Right cardiac atrium (tissue), 5 donors: ENCODE measurements around the gene JAKMIP2. TPM values are rescaled to one million over a fixed set of nuclear protein-coding genes. Genes with fewer than 3 reads are reported as not detected.
"Not testable (repeated sequence)": the region's sequence is repeated elsewhere in the genome, so short reads cannot be mapped to it uniquely, and the experiment has no call there.

Experiments used
- ATAC-seq, 2 donors: fragments of 200-7000 bp; cut with Tn5 transposase; one replicate each; pipeline versions ENCODE4 v1.8.0 to v1.9.1; 2020; ENCODE audit warnings: moderate library complexity in 2 of 2, mild to moderate bottlenecking in 1 of 2
- DNase-seq, 3 donors: peaks; one replicate each; pipeline ENCODE4 v3.0.0-alpha.2; 2020
- H3K27ac ChIP-seq: one replicate; pipeline ENCODE4 v1.5.1; 2013; ENCODE audit warnings: mild to moderate bottlenecking, low read length, control low read depth, moderate library complexity
- H3K27me3 ChIP-seq: one replicate; pipeline ENCODE4 v1.6.1; 2013; ENCODE audit not compliant: control insufficient read depth, insufficient read depth
- H3K4me1 ChIP-seq: one replicate; pipeline ENCODE4 v1.6.1; 2013; ENCODE audit warnings: low read length; ENCODE audit not compliant: control insufficient read depth, insufficient read depth
- H3K4me3 ChIP-seq: one replicate; pipeline ENCODE4 v1.5.1; 2013; ENCODE audit warnings: low read length, control low read depth
- H3K9me3 ChIP-seq: one replicate; pipeline ENCODE4 v1.6.1; 2013; ENCODE audit warnings: low read length; ENCODE audit not compliant: control insufficient read depth
- WGBS: extraction: QIAGEN DNeasy Blood & Tissue Kit; methylation state at CpG from one replicate; pipeline ENCODE4 v1.1.7; 2013; 5-methylcytosine and 5-hydroxymethylcytosine counted together
- intact Hi-C, 4 donors: fragments of 100-400 bp; cut with DNase I; formaldehyde crosslinking; loops; one replicate each; pipeline versions ENCODE4 v1.11.0 to v1.14.0; 2022 to 2023
- polyA plus RNA-seq: library from polyadenylated mRNA; stranded (reverse); fragments of 200-250 nt; gene quantifications from one replicate; pipeline ENCODE4 v1.2.3, GENCODE V29; 2013
- total RNA-seq, 4 donors: library from RNA; stranded (reverse); fragmentation: NEBNext Ultra II Directional; extraction: Animal tissue kit (Norgen Biotek cat#: 25700); gene quantifications; one replicate each; pipeline ENCODE4 v1.2.1, GENCODE V29; 2021
- donor health status: healthy with polysubstance abuse.
- donor health status: DM: no; HTN: yes; CAD: no.
- donor health status: DM: no; HTN: no; CAD: no.
- donor health status: DM: no; HTN: yes; CAD: no; lungs with severe emphysema.
- donor health status: DM: yes; HTN: yes; CAD: no.

Gene JAKMIP2
- total and polyA plus RNA-seq, 5 donors = 0.32 to 1.3 (median 0.88) TPM

DNA sequence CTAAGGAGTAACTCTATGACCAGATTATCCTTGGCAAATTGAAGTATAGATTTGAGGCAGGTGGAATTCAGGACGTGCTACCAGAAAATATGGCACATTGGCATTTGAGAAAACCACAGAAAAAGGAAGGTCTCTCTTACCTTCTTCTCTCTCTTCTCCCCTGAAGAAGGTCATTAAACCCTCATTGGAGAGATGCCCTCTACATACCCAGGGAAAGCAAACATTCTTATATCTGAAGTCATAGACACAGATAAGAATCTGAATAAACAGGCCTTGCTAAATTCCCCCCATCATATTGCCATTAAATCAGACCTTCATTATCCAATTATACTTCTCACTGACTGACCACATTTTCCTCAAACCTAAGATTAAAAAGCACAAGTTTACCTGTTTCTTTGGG lies 31.2 kb upstream of the JAKMIP2 start:
- ATAC-seq (no peak), DNase-seq (no peak)
- Histone ChIP-seq H3K4me1 (peaks cover 1% of the 10 kb centered on the region), H3K27ac (no peak overlapping the region), H3K9me3 (no peaks in the 10 kb centered on the region), H3K27me3 (no peaks in the 10 kb centered on the region), H3K4me3 (no peak overlapping the region)
- intact Hi-C loops = no loop called here
- WGBS = 69% methylated on average over 1 of the region's 1 CpG

DNA sequence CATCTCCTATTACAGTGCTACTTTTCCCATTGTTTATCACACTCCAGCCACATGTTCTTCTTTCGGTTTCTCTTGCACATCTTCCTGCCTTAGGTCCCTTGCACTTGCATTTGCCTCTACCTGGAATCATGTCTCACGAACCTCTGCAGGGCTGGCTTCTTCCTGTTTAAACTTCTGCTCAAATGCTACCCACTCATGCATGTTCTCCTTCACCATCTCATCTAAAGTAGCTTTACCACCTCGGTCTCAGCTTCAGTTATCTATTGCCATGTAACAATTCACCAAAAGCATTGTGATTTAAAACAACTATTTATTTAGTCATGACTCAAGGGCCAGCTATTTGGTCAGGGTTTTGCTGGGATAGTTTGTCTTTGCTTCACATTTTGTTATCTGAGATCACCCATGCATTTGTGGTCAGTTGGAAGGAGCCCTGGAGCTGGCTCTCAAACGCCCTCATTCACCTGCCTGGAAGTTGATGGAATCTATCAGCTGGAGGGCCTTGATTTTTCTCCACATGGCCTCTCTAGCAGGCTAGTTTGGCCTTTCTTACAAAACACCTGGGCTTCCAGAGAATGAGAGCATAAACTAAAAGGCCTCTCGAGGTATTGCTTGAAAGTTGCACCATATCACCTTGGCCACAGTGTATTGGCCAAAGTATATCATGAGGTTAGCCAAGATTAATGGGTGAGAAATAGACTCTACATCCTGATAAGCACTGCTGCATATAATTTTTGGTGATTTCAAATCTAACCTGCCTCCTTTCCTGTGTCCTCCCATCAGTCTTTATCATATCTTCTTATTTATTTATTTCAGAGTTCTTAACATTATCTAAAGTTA lies 27.5 kb upstream of the JAKMIP2 start:
- no peak overlapping the region for H3K4me3 ChIP-seq
- no peaks in the 10 kb centered on the region for H3K9me3 ChIP-seq
- WGBS = 51% methylated on average over 5 of the region's 5 CpGs
- no peak for DNase-seq
- intact Hi-C loops = no loop called here
- no peak for ATAC-seq
- no peak overlapping the region for H3K27ac ChIP-seq
- H3K27me3 ChIP-seq = no peaks in the 10 kb centered on the region
- H3K4me1 ChIP-seq = no peaks in the 10 kb centered on the region

DNA sequence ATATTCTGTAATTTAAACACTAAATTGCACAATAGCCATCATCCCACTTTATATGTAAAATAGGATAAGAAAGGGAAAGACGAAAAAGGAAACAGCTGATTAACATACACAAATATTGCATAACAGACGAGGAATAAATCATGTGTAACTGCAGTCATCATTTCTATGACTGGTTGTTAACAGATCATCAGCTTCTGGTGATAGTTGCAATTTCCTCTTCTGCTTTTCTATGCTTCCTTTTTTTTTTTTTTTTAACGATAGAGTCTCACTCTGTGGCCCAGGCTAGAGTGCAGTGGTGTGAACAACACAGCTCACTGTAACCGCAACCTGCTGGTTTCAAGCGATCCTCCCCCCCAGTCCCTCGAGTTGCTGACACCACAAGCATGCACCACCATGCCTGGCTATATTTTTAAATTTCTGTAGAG lies 22.5 kb upstream of the JAKMIP2 start:
- DNase-seq (peak in 2 of 3 donors; percentile 50 to 52), ATAC-seq (peak in 1 of 2 donors; percentile 48)
- no peaks in the 10 kb centered on the region for H3K27me3 ChIP-seq
- H3K27ac ChIP-seq = no peak overlapping the region
- 64% methylated on average over 6 of the region's 6 CpGs for WGBS
- no peak overlapping the region for H3K4me3 ChIP-seq
- H3K4me1 ChIP-seq = no peaks in the 10 kb centered on the region
- no peaks in the 10 kb centered on the region for H3K9me3 ChIP-seq
- intact Hi-C loops = no loop called here

DNA sequence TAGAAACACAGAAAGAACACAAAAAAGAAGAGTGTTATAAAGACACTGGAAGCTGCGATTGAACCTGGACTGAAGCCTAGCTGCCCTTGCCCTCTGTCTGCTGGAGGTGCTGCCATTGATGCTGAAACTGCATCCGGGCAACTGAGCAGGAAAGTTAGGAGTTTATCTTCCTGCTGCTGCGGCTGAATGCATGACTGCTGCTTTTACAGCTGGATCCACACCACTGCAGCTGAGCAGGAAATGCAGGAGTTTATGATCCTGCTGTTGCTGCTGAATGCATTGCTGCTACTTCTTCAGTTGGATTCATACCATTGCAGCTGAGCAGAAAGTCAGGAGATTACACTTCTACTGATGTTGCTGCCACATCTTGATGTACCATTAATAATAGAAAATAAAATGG lies 21.8 kb upstream of the JAKMIP2 start:
- WGBS = 62% methylated on average over 3 of the region's 3 CpGs
- ATAC-seq (no peak), DNase-seq (no peak)
- no peaks in the 10 kb centered on the region for H3K27me3 ChIP-seq
- H3K9me3 ChIP-seq = no peaks in the 10 kb centered on the region
- H3K4me1 ChIP-seq = no peaks in the 10 kb centered on the region
- H3K27ac ChIP-seq = no peak overlapping the region
- intact Hi-C loops = no loop called here
- no peak overlapping the region for H3K4me3 ChIP-seq

DNA sequence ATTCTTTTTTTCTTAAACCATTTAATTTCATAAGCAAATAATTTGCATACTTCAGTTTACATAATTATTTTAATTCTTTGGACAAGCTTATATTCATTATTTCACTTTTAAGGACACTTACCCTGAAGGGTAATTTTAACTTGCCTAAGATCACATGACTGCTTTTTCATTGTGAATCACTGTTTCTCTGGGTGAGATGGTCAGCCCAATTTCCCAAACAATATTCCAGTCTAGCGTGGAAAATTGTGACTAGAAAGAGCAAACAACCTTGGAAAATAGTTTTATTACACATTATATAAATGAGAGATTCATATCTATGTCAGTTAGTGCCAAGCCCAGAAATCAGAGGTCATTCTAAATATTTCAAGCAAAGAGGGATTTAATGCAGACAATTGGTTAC lies 21.4 kb upstream of the JAKMIP2 start:
- 0% methylated on average over 1 of the region's 1 CpG for WGBS
- ATAC-seq (no peak), DNase-seq (no peak)
- Histone ChIP-seq H3K27ac (no peak overlapping the region), H3K9me3 (no peaks in the 10 kb centered on the region), H3K4me3 (no peak overlapping the region), H3K27me3 (no peaks in the 10 kb centered on the region), H3K4me1 (no peaks in the 10 kb centered on the region)
- intact Hi-C loops = no loop called here

DNA sequence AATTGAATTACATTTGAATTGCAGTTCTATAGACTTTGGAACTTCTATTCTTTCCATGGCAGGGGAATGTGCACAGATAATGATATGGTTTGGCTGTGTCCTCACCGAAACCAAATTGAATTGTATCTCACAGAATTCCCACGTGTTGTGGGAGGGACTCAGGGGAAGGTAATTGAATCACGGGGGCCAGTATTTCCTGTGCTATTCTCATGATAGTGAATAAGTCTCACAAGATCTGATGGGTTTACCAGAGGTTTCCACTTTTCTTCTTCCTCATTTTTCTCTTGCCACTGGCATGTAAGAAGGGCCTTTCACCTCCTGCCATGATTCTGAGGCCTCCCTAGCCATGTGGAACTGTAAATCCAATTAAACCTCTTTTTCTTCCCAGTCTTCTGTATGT lies 20.6 kb upstream of the JAKMIP2 start:
- H3K4me1 ChIP-seq, ATAC-seq, H3K9me3 ChIP-seq, H3K27me3 ChIP-seq, DNase-seq, intact Hi-C loops, H3K27ac ChIP-seq, H3K4me3 ChIP-seq: not testable (repeated sequence)
- whole genome bisulfite sequencing = 45% methylated on average over 3 of the region's 3 CpGs

DNA sequence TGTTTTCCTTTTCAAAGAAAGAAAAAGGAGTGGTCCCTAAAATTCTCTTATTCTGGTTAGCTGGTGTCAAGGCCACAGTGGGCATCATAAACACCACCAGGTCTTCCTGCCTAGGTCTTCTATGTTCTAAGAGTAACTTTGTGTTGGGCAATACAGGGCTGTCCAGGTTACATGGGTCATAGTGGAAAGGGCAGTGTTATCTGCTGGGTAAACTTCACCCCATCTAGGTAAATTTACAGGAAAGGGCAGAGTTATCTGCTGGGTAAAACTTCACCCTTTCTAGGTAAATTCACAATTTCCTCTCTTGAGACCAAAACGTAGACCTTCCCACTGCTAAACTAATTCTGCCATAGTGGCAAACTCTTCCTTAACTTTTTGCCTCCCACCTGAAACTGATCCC lies 18.9 kb upstream of the JAKMIP2 start:
- Histone ChIP-seq H3K4me1 (no peaks in the 10 kb centered on the region), H3K27ac (no peak overlapping the region), H3K4me3 (no peak overlapping the region), H3K9me3 (no peaks in the 10 kb centered on the region), H3K27me3 (no peaks in the 10 kb centered on the region)
- DNase-seq = no peak
- 79% methylated on average over 1 of the region's 1 CpG for WGBS
- no peak for ATAC-seq
- intact Hi-C loops = no loop called here

DNA sequence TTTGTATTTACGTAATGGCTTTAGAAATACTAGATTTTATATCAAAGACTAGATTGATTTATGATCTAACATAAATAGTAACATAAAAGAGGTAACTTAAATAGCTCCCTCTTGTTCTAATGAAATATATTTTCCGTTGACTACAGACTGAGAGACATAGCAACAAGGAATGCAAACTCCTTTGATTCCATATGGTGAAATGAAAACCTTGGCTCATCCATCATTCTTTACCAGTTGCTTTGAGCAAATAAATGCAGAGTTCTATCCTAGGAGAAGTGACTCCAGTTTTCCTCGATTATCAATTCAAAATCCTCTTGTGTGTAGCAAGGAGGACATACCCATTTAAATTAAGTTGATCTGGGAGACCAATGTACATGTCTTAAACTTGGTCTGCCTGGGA lies 18.0 kb upstream of the JAKMIP2 start:
- 80% methylated on average over 3 of the region's 3 CpGs for WGBS
- intact Hi-C loops = no loop called here
- no peak overlapping the region for H3K27ac ChIP-seq
- H3K27me3 ChIP-seq = no peaks in the 10 kb centered on the region
- no peak for DNase-seq
- no peak for ATAC-seq
- no peaks in the 10 kb centered on the region for H3K9me3 ChIP-seq
- no peak overlapping the region for H3K4me3 ChIP-seq
- H3K4me1 ChIP-seq = no peaks in the 10 kb centered on the region

DNA sequence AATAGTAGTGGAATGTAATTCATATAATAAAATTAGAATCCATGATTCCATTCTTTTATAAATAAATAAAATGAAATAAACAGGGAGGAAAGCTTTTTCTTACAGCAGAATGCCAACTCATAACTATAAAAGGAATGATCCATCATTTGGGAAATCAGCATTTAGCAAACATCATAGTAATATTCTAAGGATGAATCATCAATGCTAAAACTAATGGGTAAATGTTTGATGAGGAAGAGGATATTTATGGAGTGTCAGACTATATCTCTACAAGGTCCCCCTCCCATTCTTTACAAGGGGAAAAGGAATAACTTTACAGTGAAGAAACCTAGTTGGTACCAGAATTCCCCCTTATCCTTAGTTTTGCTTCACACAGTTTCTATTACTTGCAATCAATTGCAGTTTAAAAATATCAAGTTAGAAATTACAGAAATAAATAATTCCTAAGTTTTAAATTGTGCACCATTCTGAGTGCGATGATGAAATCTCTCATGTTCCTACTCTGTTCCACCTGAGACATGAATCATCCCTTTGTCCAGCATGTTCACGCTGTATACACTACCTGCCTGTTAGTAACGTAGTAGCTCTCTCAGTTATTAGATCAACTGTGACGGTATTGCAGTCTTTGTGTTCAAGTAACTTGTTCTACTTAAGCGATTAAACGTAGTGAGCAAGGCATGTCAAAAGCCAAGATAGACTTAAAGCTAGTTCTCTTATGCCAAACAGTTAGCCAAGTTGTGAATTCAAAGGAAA lies 14.2 kb upstream of the JAKMIP2 start:
- H3K4me1 ChIP-seq = no peaks in the 10 kb centered on the region
- intact Hi-C loops = no loop called here
- WGBS = 70% methylated on average over 6 of the region's 6 CpGs
- no peaks in the 10 kb centered on the region for H3K27me3 ChIP-seq
- no peaks in the 10 kb centered on the region for H3K9me3 ChIP-seq
- no peak overlapping the region for H3K4me3 ChIP-seq
- no peak for DNase-seq
- ATAC-seq = no peak
- no peak overlapping the region for H3K27ac ChIP-seq

DNA sequence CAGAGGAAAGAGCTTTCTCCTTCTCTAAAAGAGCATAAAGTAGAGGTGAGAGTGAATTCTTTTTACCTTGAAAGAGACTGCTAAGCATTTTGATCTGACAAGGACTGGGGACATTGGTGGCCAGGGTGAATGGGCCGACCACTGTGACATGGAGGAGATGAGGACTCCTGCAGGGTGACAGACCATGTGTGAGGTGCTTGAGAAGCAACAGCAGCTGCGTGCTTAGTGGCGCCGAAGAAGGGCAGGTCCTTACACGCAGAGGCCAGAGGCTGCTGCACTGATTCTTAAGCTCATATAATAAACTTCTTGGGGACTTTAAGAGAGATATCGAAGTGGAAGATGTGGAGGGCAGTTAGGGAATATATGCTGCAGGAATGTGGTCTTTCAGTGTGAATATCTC lies 8.7 kb upstream of the JAKMIP2 start:
- Histone ChIP-seq H3K4me1 (no peaks in the 10 kb centered on the region), H3K9me3 (no peaks in the 10 kb centered on the region), H3K4me3 (no peak overlapping the region), H3K27me3 (no peaks in the 10 kb centered on the region), H3K27ac (no peak overlapping the region)
- DNase-seq = no peak
- 85% methylated on average over 6 of the region's 6 CpGs for WGBS
- intact Hi-C loops = no loop called here
- ATAC-seq = no peak

DNA sequence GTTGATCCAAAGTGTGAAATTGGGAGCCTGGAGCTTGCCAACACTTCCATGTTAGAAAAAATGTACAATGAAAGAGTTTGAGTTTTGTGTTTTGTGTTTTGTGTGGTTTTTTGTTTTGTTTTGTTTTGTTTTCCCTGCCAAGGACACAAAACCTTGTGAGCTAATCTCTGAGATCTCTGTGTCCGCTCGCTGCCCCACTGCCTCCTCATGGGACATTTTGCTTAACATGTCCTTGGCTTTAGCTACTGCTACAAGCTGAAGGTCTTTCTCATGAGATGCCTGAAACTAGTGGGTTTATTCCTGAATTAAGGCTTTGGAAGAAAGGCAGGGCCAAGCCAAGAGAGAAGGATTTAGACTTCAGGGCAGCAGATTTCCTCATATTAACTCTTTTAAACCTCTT lies 7.3 kb upstream of the JAKMIP2 start:
- ATAC-seq (no peak), DNase-seq (no peak)
- Histone ChIP-seq H3K4me3 (no peak overlapping the region), H3K9me3 (no peaks in the 10 kb centered on the region), H3K27me3 (no peaks in the 10 kb centered on the region), H3K4me1 (no peaks in the 10 kb centered on the region), H3K27ac (no peak overlapping the region)
- 77% methylated on average over 2 of the region's 2 CpGs for whole genome bisulfite sequencing
- intact Hi-C loops = no loop called here
